Right lobe of liver (tissue), 4 donors: ENCODE data around the gene UBA6.

ENCODE experiments used
- CTCF ChIP-seq, 4 donors: fragments of 200-600 bp in 3 of 4; fragments of 450-650 bp in 1 of 4; IDR thresholded peaks; one replicate each; pipeline versions ENCODE4 v1.5.1 to v1.8.0; 2016 to 2022; ENCODE audit warnings: antibody characterized with exemption in 4 of 4, mild to moderate bottlenecking in 2 of 4
- POLR2A ChIP-seq: fragments of 450-650 bp; IDR thresholded peaks from one replicate; pipeline ENCODE4 v1.6.1; 2017; ENCODE audit warnings: antibody characterized with exemption, mild to moderate bottlenecking
- donor health status: DM: no; HTN: no; CAD: no.
- donor health status: DM: no; HTN: no; CAD: no.
- donor health status: DM: no; HTN: yes; CAD: no.

- TF ChIP-seq CTCF (IDR thresholded peaks at IDR 0.05): no peak
- no peak for TF ChIP-seq POLR2A
Measured at GRCh38 chr4:67616478-67616877, 84.5 kb downstream of the UBA6 start.
